ENCODE results near the gene SCAF8. TPM values are rescaled to one million over a fixed set of nuclear protein-coding genes. Genes with fewer than 3 reads are reported as not detected.

Gene SCAF8
- total and polyA plus RNA-seq, 5 experiments from 2014 or later = 11.0 to 67.1 (median 17.4) TPM

- POLR2A ChIA-PET = no interaction called here
- Mint-ChIP-seq H3K9me3 (no peaks in the 10 kb centered on the region), H3K4me3 (no peak overlapping the region), H3K4me1 (peaks cover 0 to 14% (median 7%) of the 10 kb centered on the region in 4 donors), H3K27me3 (no peaks in the 10 kb centered on the region), H3K27ac (peak overlapping the region in 1 of 10 donors; percentile 30), H3K36me3 (peaks cover 0 to 28% (median 10%) of the 10 kb centered on the region in 3 donors)
- ATAC-seq (no peak), DNase-seq (no peak)
Measured at GRCh38 chr6:154862536-154862935, 129.3 kb downstream of the SCAF8 start.

- DNase-seq (no peak), ATAC-seq (no peak)
- Mint-ChIP-seq H3K4me1 (peaks cover 0 to 14% (median 7%) of the 10 kb centered on the region in 4 donors), H3K27ac (peak overlapping the region in 1 of 10 donors; percentile 25), H3K27me3 (no peaks in the 10 kb centered on the region), H3K36me3 (peaks cover 0 to 30% (median 10%) of the 10 kb centered on the region in 3 donors), H3K9me3 (no peaks in the 10 kb centered on the region), H3K4me3 (no peak overlapping the region)
- POLR2A ChIA-PET = no interaction called here
Measured at GRCh38 chr6:154864066-154864430, 130.8 kb downstream of the SCAF8 start.

- Mint-ChIP-seq H3K9me3 (no peaks in the 10 kb centered on the region), H3K27ac (peak overlapping the region in 4 of 10 donors; percentile 17 to 69 (median 40)), H3K27me3 (no peaks in the 10 kb centered on the region), H3K4me3 (no peak overlapping the region), H3K36me3 (peaks cover 0 to 24% (median 5%) of the 10 kb centered on the region in 3 donors), H3K4me1 (peaks cover 0 to 14% (median 4%) of the 10 kb centered on the region in 4 donors)
- POLR2A ChIA-PET = no interaction called here
- DNase-seq (no peak), ATAC-seq (no peak)
Measured at GRCh38 chr6:154865291-154865690, 132.1 kb downstream of the SCAF8 start.

- POLR2A ChIA-PET = no interaction called here
- Mint-ChIP-seq H3K4me1 (peaks cover 0 to 8% (median 4%) of the 10 kb centered on the region in 4 donors), H3K9me3 (no peaks in the 10 kb centered on the region), H3K27ac (no peak overlapping the region), H3K4me3 (no peak overlapping the region), H3K27me3 (no peaks in the 10 kb centered on the region), H3K36me3 (peaks cover 0 to 18% (median 5%) of the 10 kb centered on the region in 3 donors)
- ATAC-seq (no peak), DNase-seq (peak in 3 of 10 donors; percentile 4 to 19 (median 10))
Measured at GRCh38 chr6:154868143-154868594, 135.0 kb downstream of the SCAF8 start.

- Mint-ChIP-seq H3K9me3 (no peaks in the 10 kb centered on the region), H3K4me1 (peaks cover 0 to 11% (median 8%) of the 10 kb centered on the region in 4 donors), H3K27ac (no peak overlapping the region), H3K4me3 (no peak overlapping the region), H3K27me3 (no peaks in the 10 kb centered on the region), H3K36me3 (peaks cover 0 to 27% (median 0%) of the 10 kb centered on the region in 3 donors)
- ATAC-seq (no peak), DNase-seq (no peak)
- POLR2A ChIA-PET = interaction anchor here (0.5 kb wide), 1 partner anchor 250 kb away, joined by 5 read pairs; no protein-coding TSS in a partner anchor
Measured at GRCh38 chr6:154872542-154873114, 139.4 kb downstream of the SCAF8 start.

- H3K27ac Mint-ChIP-seq = no peak overlapping the region
- H3K4me3 Mint-ChIP-seq = no peak overlapping the region
- no peaks in the 10 kb centered on the region for H3K27me3 Mint-ChIP-seq
- H3K36me3 Mint-ChIP-seq = peaks cover 0 to 28% (median 0%) of the 10 kb centered on the region in 3 donors
- ATAC-seq (no peak), DNase-seq (no peak)
- H3K9me3 Mint-ChIP-seq = no peaks in the 10 kb centered on the region
- POLR2A ChIA-PET = no interaction called here
- peaks cover 0 to 11% (median 8%) of the 10 kb centered on the region in 4 donors for H3K4me1 Mint-ChIP-seq
Measured at GRCh38 chr6:154873546-154873945, 140.3 kb downstream of the SCAF8 start.

- POLR2A ChIA-PET = no interaction called here
- no peaks in the 10 kb centered on the region for H3K27me3 Mint-ChIP-seq
- ATAC-seq (no peak), DNase-seq (no peak)
- peak overlapping the region in 1 of 10 donors; percentile 54 for H3K27ac Mint-ChIP-seq
- H3K9me3 Mint-ChIP-seq = no peaks in the 10 kb centered on the region
- H3K4me1 Mint-ChIP-seq = peaks cover 0 to 15% (median 8%) of the 10 kb centered on the region in 4 donors
- H3K4me3 Mint-ChIP-seq = no peak overlapping the region
- peaks cover 0 to 34% (median 3%) of the 10 kb centered on the region in 3 donors for H3K36me3 Mint-ChIP-seq
Measured at GRCh38 chr6:154874773-154875592, 141.8 kb downstream of the SCAF8 start.

GRCh38 chr6:154876486-154877280, 143.5 kb downstream of the SCAF8 start:
- DNase-seq (no peak), ATAC-seq (no peak)
- peaks cover 0 to 15% (median 8%) of the 10 kb centered on the region in 4 donors for H3K4me1 Mint-ChIP-seq
- H3K4me3 Mint-ChIP-seq = no peak overlapping the region
- POLR2A ChIA-PET = no interaction called here
- H3K36me3 Mint-ChIP-seq = peaks cover 0 to 34% (median 3%) of the 10 kb centered on the region in 3 donors
- H3K9me3 Mint-ChIP-seq = no peaks in the 10 kb centered on the region
- no peaks in the 10 kb centered on the region for H3K27me3 Mint-ChIP-seq
- peak overlapping the region in 1 of 10 donors; percentile 43 for H3K27ac Mint-ChIP-seq

GRCh38 chr6:154878871-154879491, 145.8 kb downstream of the SCAF8 start:
- H3K4me1 Mint-ChIP-seq = peaks cover 0 to 15% (median 10%) of the 10 kb centered on the region in 4 donors
- H3K4me3 Mint-ChIP-seq = no peak overlapping the region
- H3K9me3 Mint-ChIP-seq = no peaks in the 10 kb centered on the region
- H3K27me3 Mint-ChIP-seq = no peaks in the 10 kb centered on the region
- peak overlapping the region in 2 of 10 donors; percentile 19 to 60 for H3K27ac Mint-ChIP-seq
- POLR2A ChIA-PET = no interaction called here
- DNase-seq = no peak
- peaks cover 0 to 44% (median 13%) of the 10 kb centered on the region in 3 donors for H3K36me3 Mint-ChIP-seq
- no peak for ATAC-seq

GRCh38 chr6:154882107-154882506, 148.9 kb downstream of the SCAF8 start:
- ATAC-seq (no peak), DNase-seq (no peak)
- Mint-ChIP-seq H3K27ac (no peak overlapping the region), H3K9me3 (no peaks in the 10 kb centered on the region), H3K36me3 (peaks cover 6 to 43% (median 20%) of the 10 kb centered on the region in 3 donors), H3K27me3 (no peaks in the 10 kb centered on the region), H3K4me3 (no peak overlapping the region), H3K4me1 (peaks cover 0 to 4% (median 2%) of the 10 kb centered on the region in 4 donors)
- POLR2A ChIA-PET = interaction anchor here (1.0 kb wide), 1 partner anchor 24 kb away, joined by 4 read pairs; no protein-coding TSS in a partner anchor
